Thoracic aorta (tissue), 2 donors: ENCODE results near the gene CPVL. TPM values are rescaled to one million over a fixed set of nuclear protein-coding genes. Genes with fewer than 3 reads are reported as not detected.

ENCODE experiments used
- ATAC-seq: fragments of 150-250 bp; one replicate; pipeline ENCODE4 v1.8.0; 2017; ENCODE audit warnings: low read depth; ENCODE audit not compliant: insufficient number of reproducible peaks, low FRiP score
- DNase-seq: peaks from one replicate; pipeline ENCODE4 v3.0.0-alpha.2; 2020; ENCODE audit warnings: low spot score
- H3K27ac ChIP-seq, 2 donors: fragments of 200-600 bp; sonication (generic); 1 replicate in 1 of 2; 2 replicates in 1 of 2; pipeline ENCODE4 v1.5.1; 2016; ENCODE audit warnings: mild to moderate bottlenecking in 2 of 2, moderate library complexity in 2 of 2
- H3K27me3 ChIP-seq: fragments of 200-600 bp; sonication (generic); replicated peaks from 2 replicates; pipeline ENCODE4 v1.6.0; 2016; ENCODE audit warnings: mild to moderate bottlenecking; ENCODE audit not compliant: insufficient read depth
- H3K36me3 ChIP-seq: fragments of 200-600 bp; sonication (generic); one replicate; pipeline ENCODE4 v1.5.1; 2016
- H3K4me1 ChIP-seq, 2 donors: fragments of 200-600 bp; sonication (generic); 1 replicate in 1 of 2; 2 replicates in 1 of 2; pipeline versions ENCODE4 v1.5.1 to v1.6.0; 2016; ENCODE audit warnings: low read depth in 2 of 2, mild to moderate bottlenecking in 1 of 2; ENCODE audit not compliant: control insufficient read depth in 1 of 2
- H3K4me3 ChIP-seq: fragments of 200-600 bp; sonication (generic); 2 replicates; pipeline ENCODE4 v1.5.1; 2016; ENCODE audit warnings: mild to moderate bottlenecking
- H3K9me3 ChIP-seq: fragments of 200-600 bp; sonication (generic); 2 replicates; pipeline ENCODE4 v1.5.1; 2016
- total RNA-seq, 2 donors: library from RNA; depleted of rRNA; stranded (reverse); fragments of >200 nt; gene quantifications; one replicate each; pipeline versions ENCODE4 v1.1.0 to v1.2.3, GENCODE V29; 2016
- TF ChIP-seq, protein P1 (sequence below): fragments of 200-600 bp; sonication (generic); IDR thresholded peaks from one replicate; pipeline ENCODE4 v1.5.1; 2019; ENCODE audit warnings: antibody characterized with exemption

CPVL gene
- total RNA-seq, 2 donors from 2014 or later, result 21.0 to 22.9 TPM

DNA sequence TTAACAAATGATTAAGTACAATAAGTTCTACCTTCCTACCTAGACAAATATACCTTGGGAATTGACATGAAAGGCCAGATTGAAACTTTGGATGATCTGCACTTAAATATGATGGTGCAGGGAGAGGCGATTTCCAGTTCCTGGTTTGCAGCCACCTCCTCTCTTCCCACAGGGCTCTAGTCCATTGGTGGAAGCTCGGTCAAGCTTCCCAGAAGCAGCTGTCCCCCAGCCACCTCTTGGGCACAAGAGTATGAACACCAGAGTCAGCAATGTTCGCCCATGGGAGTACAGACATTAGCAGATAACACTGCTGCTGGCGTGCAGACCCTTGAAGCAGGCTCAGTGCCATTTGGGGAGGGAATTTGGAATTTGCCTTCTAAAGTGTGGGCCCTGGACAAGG, 1.5 kb upstream of the CPVL start:
- Histone ChIP-seq H3K27ac (no peak overlapping the region), H3K9me3 (no peaks in the 10 kb centered on the region), H3K36me3 (no peaks in the 10 kb centered on the region), H3K4me3 (no peak overlapping the region), H3K27me3 (no peaks in the 10 kb centered on the region), H3K4me1 (no peaks in the 10 kb centered on the region)
- DNase-seq (no peak), ATAC-seq (no peak)
- TF ChIP-seq, protein P1, sequence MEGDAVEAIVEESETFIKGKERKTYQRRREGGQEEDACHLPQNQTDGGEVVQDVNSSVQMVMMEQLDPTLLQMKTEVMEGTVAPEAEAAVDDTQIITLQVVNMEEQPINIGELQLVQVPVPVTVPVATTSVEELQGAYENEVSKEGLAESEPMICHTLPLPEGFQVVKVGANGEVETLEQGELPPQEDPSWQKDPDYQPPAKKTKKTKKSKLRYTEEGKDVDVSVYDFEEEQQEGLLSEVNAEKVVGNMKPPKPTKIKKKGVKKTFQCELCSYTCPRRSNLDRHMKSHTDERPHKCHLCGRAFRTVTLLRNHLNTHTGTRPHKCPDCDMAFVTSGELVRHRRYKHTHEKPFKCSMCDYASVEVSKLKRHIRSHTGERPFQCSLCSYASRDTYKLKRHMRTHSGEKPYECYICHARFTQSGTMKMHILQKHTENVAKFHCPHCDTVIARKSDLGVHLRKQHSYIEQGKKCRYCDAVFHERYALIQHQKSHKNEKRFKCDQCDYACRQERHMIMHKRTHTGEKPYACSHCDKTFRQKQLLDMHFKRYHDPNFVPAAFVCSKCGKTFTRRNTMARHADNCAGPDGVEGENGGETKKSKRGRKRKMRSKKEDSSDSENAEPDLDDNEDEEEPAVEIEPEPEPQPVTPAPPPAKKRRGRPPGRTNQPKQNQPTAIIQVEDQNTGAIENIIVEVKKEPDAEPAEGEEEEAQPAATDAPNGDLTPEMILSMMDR, result no peak

GRCh38 chr7:29146888-29147609, 712 bp upstream of the CPVL start:
- ATAC-seq, result no peak
- Histone ChIP-seq H3K36me3 (no peaks in the 10 kb centered on the region), H3K27ac (no peak overlapping the region), H3K27me3 (no peaks in the 10 kb centered on the region), H3K4me3 (peak overlapping the region; percentile 68), H3K9me3 (no peaks in the 10 kb centered on the region), H3K4me1 (no peaks in the 10 kb centered on the region)
- no peak for DNase-seq
- TF ChIP-seq, protein P1, result no peak

DNA sequence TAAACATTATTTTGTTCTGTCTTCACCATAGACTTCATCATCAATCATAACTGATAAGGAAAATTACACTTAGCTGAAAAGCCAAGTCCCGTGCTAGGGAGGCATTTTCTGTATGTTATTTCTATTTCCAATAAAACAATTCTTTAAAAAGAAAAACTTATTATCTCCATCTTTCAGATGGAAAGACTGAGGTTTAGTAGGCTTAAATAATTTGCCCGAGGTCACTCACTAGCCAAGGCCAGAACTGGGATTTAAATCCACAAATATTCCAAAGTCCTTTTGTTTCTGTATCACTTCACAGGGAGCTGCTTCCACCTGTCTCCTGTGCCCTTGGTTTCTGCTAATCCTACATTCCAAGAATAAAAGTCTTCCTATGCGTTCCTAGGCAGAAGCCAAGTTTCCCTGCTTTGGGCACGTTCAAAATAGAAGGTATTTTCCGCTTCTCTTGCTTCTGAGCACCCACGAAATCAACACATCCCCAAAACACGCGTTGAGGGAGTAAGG, 732 bp downstream of the CPVL start:
- Histone ChIP-seq H3K36me3 (no peaks in the 10 kb centered on the region), H3K4me1 (no peaks in the 10 kb centered on the region), H3K9me3 (no peaks in the 10 kb centered on the region), H3K27me3 (no peaks in the 10 kb centered on the region), H3K27ac (no peak overlapping the region), H3K4me3 (peak overlapping the region; percentile 68)
- DNase-seq (no peak), ATAC-seq (no peak)
- TF ChIP-seq, protein P1, result no peak

GRCh38 chr7:29143751-29144150, 2.6 kb downstream of the CPVL start:
- no peak for ATAC-seq
- no peak overlapping the region for H3K4me3 ChIP-seq
- TF ChIP-seq, protein P1, result no peak

DNA sequence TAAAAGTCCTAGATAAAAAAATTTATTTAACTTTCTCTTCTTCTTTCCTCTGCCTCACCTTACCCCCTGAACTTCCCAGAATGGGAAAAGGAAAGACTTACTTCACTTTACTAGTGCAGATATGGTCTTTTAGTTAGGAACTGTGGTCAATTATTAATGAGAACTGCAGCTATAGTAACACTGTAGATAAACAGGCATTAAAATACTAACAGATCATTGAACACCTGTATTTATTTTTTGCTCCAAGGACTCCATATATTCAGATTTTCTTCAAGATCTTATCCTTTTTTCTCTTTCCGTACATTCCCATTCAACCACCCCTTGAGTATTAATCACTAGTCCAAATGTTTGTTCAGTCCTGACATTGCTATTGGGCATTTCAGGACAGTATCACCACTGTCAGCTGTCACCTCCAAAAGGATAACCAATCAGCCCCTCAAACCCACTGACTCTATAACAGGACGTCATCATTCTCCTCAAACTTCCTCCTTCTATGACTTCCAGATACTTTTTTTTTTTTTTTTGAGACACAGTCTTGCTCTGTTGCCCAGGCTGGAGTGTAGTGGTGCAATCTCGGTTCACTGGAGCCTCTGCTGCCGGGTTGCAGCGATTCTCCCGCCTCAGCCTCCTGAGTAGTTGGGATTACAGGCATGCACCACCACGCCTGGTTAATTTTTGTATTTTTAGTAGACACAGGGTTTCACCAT, 4.2 kb downstream of the CPVL start:
- TF ChIP-seq, protein P1, result no peak
- no peak for ATAC-seq

More at GRCh38 chr7:29143751-29144150, 2.6 kb downstream of the CPVL start:
- Histone ChIP-seq H3K27ac (no peak overlapping the region), H3K27me3 (no peaks in the 10 kb centered on the region), H3K4me1 (no peaks in the 10 kb centered on the region), H3K9me3 (no peaks in the 10 kb centered on the region), H3K36me3 (no peaks in the 10 kb centered on the region)
- no peak for DNase-seq

More for the DNA sequence above, 4.2 kb downstream of the CPVL start:
- Histone ChIP-seq H3K27me3 (no peaks in the 10 kb centered on the region), H3K36me3 (no peaks in the 10 kb centered on the region), H3K27ac (no peak overlapping the region), H3K4me3 (no peak overlapping the region), H3K4me1 (no peaks in the 10 kb centered on the region), H3K9me3 (no peaks in the 10 kb centered on the region)
- no peak for DNase-seq
